Activated T-helper 1 cell treated with anti-CD3 and anti-CD28 coated beads, Interleukin-12 subunit alpha, Interleukin-12 subunit beta, Interleukin-2, Interleukin-4 antibody, amounts not matched to agents 30 ng/mL and 10 ng/mL and 1 ng/mL, durations not matched to agents 14 hours and 24 hours and 36 hours (primary cell): ENCODE data around the gene CERCAM. TPM values are rescaled to one million over a fixed set of nuclear protein-coding genes. Genes with fewer than 3 reads are reported as not detected.
"Not testable (repeated sequence)": the region's sequence is repeated elsewhere in the genome, so short reads cannot be mapped to it uniquely, and the experiment has no call there.

ENCODE experiments used
- DNase-seq: peaks from one replicate; pipeline ENCODE4 v3.0.0; 2021; ENCODE audit warnings: low spot score
- H3K27ac Mint-ChIP-seq: one replicate; pipeline ENCODE4 v1.8.0; 2021; ENCODE audit warnings: mild to moderate bottlenecking, mixed read lengths
- H3K27me3 Mint-ChIP-seq: one replicate; pipeline ENCODE4 v1.8.0; 2022; ENCODE audit warnings: mild to moderate bottlenecking, moderate library complexity, mixed read lengths; ENCODE audit not compliant: insufficient read depth
- H3K36me3 Mint-ChIP-seq: one replicate; pipeline ENCODE4 v1.8.0; 2021; ENCODE audit warnings: low read depth, mixed read lengths
- H3K4me1 Mint-ChIP-seq: one replicate; pipeline ENCODE4 v1.8.0; 2021; ENCODE audit warnings: low read depth, mixed read lengths
- H3K4me3 Mint-ChIP-seq: one replicate; pipeline ENCODE4 v1.8.0; 2021; ENCODE audit warnings: mild to moderate bottlenecking, moderate library complexity, mixed read lengths
- H3K9me3 Mint-ChIP-seq: one replicate; pipeline ENCODE4 v1.8.0; 2021; ENCODE audit warnings: mixed read lengths
- intact Hi-C: fragments of 100-400 bp; cut with micrococcal nuclease; formaldehyde crosslinking; loops from one replicate; pipeline ENCODE4 v1.15.1; 2024
- total RNA-seq: library from RNA; stranded (reverse); gene quantifications from 2 replicates; pipeline ENCODE4 v1.2.3, GENCODE V29; 2022

CERCAM gene
- total RNA-seq, 1 donor from 2014 or later, result 1.6 TPM

GRCh38 chr9:128415281-128415680 lies 5.4 kb upstream of the CERCAM start:
- DNase-seq, result no peak
- intact Hi-C loops, result no loop called here
- H3K4me3 Mint-ChIP-seq, result no peak overlapping the region

GRCh38 chr9:128416014-128416413 lies 4.6 kb upstream of the CERCAM start:
- intact Hi-C loops, result no loop called here
- Mint-ChIP-seq H3K27me3 (peaks cover 42% of the 10 kb centered on the region), H3K4me1 (peaks cover 16% of the 10 kb centered on the region), H3K36me3 (no peaks in the 10 kb centered on the region), H3K27ac (no peak overlapping the region), H3K4me3 (no peak overlapping the region), H3K9me3 (no peaks in the 10 kb centered on the region)
- no peak for DNase-seq

More at GRCh38 chr9:128415281-128415680, 5.4 kb upstream of the CERCAM start:
- H3K9me3 Mint-ChIP-seq, result no peaks in the 10 kb centered on the region
- no peak overlapping the region for H3K27ac Mint-ChIP-seq
- peaks cover 16% of the 10 kb centered on the region for H3K4me1 Mint-ChIP-seq
- H3K36me3 Mint-ChIP-seq, result no peaks in the 10 kb centered on the region
- peaks cover 48% of the 10 kb centered on the region for H3K27me3 Mint-ChIP-seq

- intact Hi-C loops, result no loop called here
- peaks cover 37% of the 10 kb centered on the region for H3K27me3 Mint-ChIP-seq
- H3K27ac Mint-ChIP-seq, result no peak overlapping the region
- H3K4me3 Mint-ChIP-seq, result no peak overlapping the region
- no peak for DNase-seq
- H3K36me3 Mint-ChIP-seq, result no peaks in the 10 kb centered on the region
- peaks cover 16% of the 10 kb centered on the region for H3K4me1 Mint-ChIP-seq
- H3K9me3 Mint-ChIP-seq, result no peaks in the 10 kb centered on the region
Observed at GRCh38 chr9:128416432-128417019, 4.1 kb upstream of the CERCAM start.

GRCh38 chr9:128419061-128419925 lies 1.4 kb upstream of the CERCAM start:
- intact Hi-C loops, result no loop called here
- Mint-ChIP-seq H3K27ac (no peak overlapping the region), H3K4me1 (peaks cover 16% of the 10 kb centered on the region), H3K27me3 (peaks cover 45% of the 10 kb centered on the region), H3K4me3 (peak overlapping the region; percentile 78), H3K36me3 (no peaks in the 10 kb centered on the region), H3K9me3 (no peaks in the 10 kb centered on the region)
- DNase-seq, result no peak

- Mint-ChIP-seq H3K4me1 (peaks cover 16% of the 10 kb centered on the region), H3K36me3 (no peaks in the 10 kb centered on the region), H3K9me3 (no peaks in the 10 kb centered on the region), H3K4me3 (peak overlapping the region; percentile 78), H3K27ac (no peak overlapping the region), H3K27me3 (peaks cover 45% of the 10 kb centered on the region)
- intact Hi-C loops, result loop anchor here (1.0 to 2.0 kb wide), 4 partner anchors 36 to 98 kb away; partner anchors contain the start of genes COQ4, ODF2, TRUB2 and URM1
- peak; percentile 65 for DNase-seq
Observed at GRCh38 chr9:128420060-128420650, 502 bp upstream of the CERCAM start.

- intact Hi-C loops, result loop anchor here (2.0 kb wide), 1 partner anchor 59 kb away; no protein-coding TSS in a partner anchor
- no peak for DNase-seq
- Mint-ChIP-seq H3K4me3 (peak overlapping the region; percentile 61), H3K27me3 (peaks cover 35% of the 10 kb centered on the region), H3K4me1 (peaks cover 14% of the 10 kb centered on the region), H3K36me3 (no peaks in the 10 kb centered on the region), H3K9me3 (no peaks in the 10 kb centered on the region), H3K27ac (no peak overlapping the region)
Observed at GRCh38 chr9:128421482-128421996, 882 bp downstream of the CERCAM start.

- peak overlapping the region; percentile 62 for H3K4me3 Mint-ChIP-seq
- intact Hi-C loops, DNase-seq, H3K27ac Mint-ChIP-seq, H3K9me3 Mint-ChIP-seq, H3K36me3 Mint-ChIP-seq: not testable (repeated sequence)
- H3K4me1 Mint-ChIP-seq, result peaks cover 11% of the 10 kb centered on the region
- H3K27me3 Mint-ChIP-seq, result peaks cover 35% of the 10 kb centered on the region
Observed at GRCh38 chr9:128422022-128422782, 1.5 kb downstream of the CERCAM start.

- DNase-seq, result no peak
- intact Hi-C loops, result no loop called here
- no peaks in the 10 kb centered on the region for H3K36me3 Mint-ChIP-seq
- peak overlapping the region; percentile 62 for H3K4me3 Mint-ChIP-seq
- H3K4me1 Mint-ChIP-seq, result peaks cover 11% of the 10 kb centered on the region
- peaks cover 29% of the 10 kb centered on the region for H3K27me3 Mint-ChIP-seq
- no peaks in the 10 kb centered on the region for H3K9me3 Mint-ChIP-seq
- no peak overlapping the region for H3K27ac Mint-ChIP-seq
Observed at GRCh38 chr9:128422783-128423150, 2.1 kb downstream of the CERCAM start.

- H3K9me3 Mint-ChIP-seq, H3K27ac Mint-ChIP-seq, H3K4me3 Mint-ChIP-seq, intact Hi-C loops, DNase-seq, H3K36me3 Mint-ChIP-seq: not testable (repeated sequence)
- peaks cover 29% of the 10 kb centered on the region for H3K27me3 Mint-ChIP-seq
- peaks cover 11% of the 10 kb centered on the region for H3K4me1 Mint-ChIP-seq
Observed at GRCh38 chr9:128423356-128423755, 2.7 kb downstream of the CERCAM start.

- Mint-ChIP-seq H3K27ac (no peak overlapping the region), H3K36me3 (no peaks in the 10 kb centered on the region), H3K4me1 (peaks cover 7% of the 10 kb centered on the region), H3K9me3 (no peaks in the 10 kb centered on the region), H3K27me3 (peaks cover 21% of the 10 kb centered on the region), H3K4me3 (no peak overlapping the region)
- intact Hi-C loops, result no loop called here
- DNase-seq, result no peak
Observed at GRCh38 chr9:128424268-128424780, 3.7 kb downstream of the CERCAM start.

- intact Hi-C loops, result no loop called here
- H3K4me1 Mint-ChIP-seq, result no peaks in the 10 kb centered on the region
- no peak overlapping the region for H3K4me3 Mint-ChIP-seq
- peaks cover 6% of the 10 kb centered on the region for H3K27me3 Mint-ChIP-seq
- no peaks in the 10 kb centered on the region for H3K36me3 Mint-ChIP-seq
- no peaks in the 10 kb centered on the region for H3K9me3 Mint-ChIP-seq
- H3K27ac Mint-ChIP-seq, result no peak overlapping the region
- no peak for DNase-seq
Observed at GRCh38 chr9:128428644-128429512, 8.2 kb downstream of the CERCAM start.
